Breast epithelium (tissue), 3 donors: ENCODE results near the gene PCYT2.

Experiments
- CTCF ChIP-seq, 3 donors: fragments of 450-650 bp; IDR thresholded peaks; one replicate each; pipeline ENCODE4 v1.5.1; 2016 to 2017; ENCODE audit warnings: antibody characterized with exemption in 3 of 3, mild to moderate bottlenecking in 3 of 3, moderate library complexity in 3 of 3
- POLR2A ChIP-seq: fragments of 450-650 bp; IDR thresholded peaks from one replicate; pipeline ENCODE4 v1.6.1; 2016; ENCODE audit warnings: antibody characterized with exemption, mild to moderate bottlenecking, moderate library complexity

DNA sequence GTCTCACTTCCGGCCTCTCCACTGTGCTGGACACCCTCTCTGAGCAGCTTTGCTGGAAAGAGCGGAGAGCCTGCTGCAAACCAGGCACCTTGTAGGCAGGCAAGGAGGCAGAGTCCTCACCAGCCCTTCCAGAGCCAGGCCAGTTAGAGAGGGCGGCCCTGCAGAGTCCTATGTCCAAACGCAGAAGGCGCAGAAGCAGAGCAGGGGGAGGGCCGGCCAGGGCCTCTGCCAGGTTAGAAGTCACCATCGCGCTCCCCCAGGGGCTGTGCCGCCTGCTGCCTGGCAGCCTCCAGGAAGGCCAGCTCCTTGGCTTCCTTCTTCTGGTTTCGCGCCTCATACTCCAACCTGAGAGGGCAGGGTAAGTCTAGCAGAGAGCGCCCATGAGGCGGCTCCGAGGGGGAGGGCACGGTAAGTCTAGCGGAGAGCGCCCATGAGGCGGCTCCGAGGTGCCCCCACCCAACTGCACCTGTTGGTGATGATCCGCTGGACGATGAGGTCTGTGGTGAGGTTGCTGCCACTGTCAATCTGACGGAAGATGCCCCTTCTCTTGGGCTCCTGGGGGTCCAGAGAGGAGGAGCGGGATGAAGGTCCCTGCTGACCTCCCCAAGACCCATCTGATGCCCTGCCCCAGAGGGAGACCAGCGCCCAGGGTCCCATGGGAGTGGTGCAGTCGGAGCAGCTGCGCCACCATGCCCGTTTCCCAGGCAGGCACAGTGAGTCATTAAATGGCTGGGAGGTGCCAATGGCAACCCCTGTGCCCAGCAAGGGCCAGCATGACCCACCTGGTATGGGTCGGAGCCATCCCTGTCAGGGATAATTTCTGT, 6.4 kb downstream of the PCYT2 start:
- TF ChIP-seq CTCF (IDR thresholded peaks at IDR 0.05) (no peak), POLR2A (no peak)
